AG09319 (cell line): ENCODE measurements around the gene PPP1R1B.
A peak's percentile ranks its signal among the peaks of the same experiment; 100 is the strongest.

Source experiments
- DNase-seq: peaks from one replicate; pipeline ENCODE4 v3.0.0-alpha.2; 2010; ENCODE audit warnings: low read depth; ENCODE audit errors: extremely low read depth
- CTCF ChIP-seq: IDR thresholded peaks from 2 replicates; pipeline ENCODE4 v1.5.1; 2011; ENCODE audit warnings: low read depth, mild to moderate bottlenecking, inconsistent platforms, low read length, moderate library complexity

PPP1R1B gene

GRCh38 chr17:39629898-39630297, 3.1 kb downstream of the PPP1R1B start:
- no peak for DNase-seq
- TF ChIP-seq CTCF = no peak

- DNase-seq = no peak
- TF ChIP-seq CTCF = no peak
Observed at GRCh38 chr17:39631403-39631802, 4.7 kb downstream of the PPP1R1B start.

- TF ChIP-seq CTCF = no peak
- no peak for DNase-seq
Observed at GRCh38 chr17:39632153-39632941, 5.6 kb downstream of the PPP1R1B start.

GRCh38 chr17:39633570-39634183, 6.9 kb downstream of the PPP1R1B start:
- no peak for DNase-seq
- TF ChIP-seq CTCF = no peak

- DNase-seq = no peak
Observed at GRCh38 chr17:39634384-39634871, 7.7 kb downstream of the PPP1R1B start.

GRCh38 chr17:39635614-39636176, 8.9 kb downstream of the PPP1R1B start:
- DNase-seq = no peak
- TF ChIP-seq CTCF = no peak

More at GRCh38 chr17:39634384-39634871, 7.7 kb downstream of the PPP1R1B start:
- peak; percentile 70 for TF ChIP-seq CTCF

- TF ChIP-seq CTCF = no peak
- no peak for DNase-seq
Observed at GRCh38 chr17:39636587-39636926, 9.8 kb downstream of the PPP1R1B start.
